DND-41 (cell line): Measurements from ENCODE around the gene GDNF.
A peak's percentile ranks its signal among the peaks of the same experiment; 100 is the strongest.

ENCODE experiments used
- ATAC-seq: fragments of 200-7000 bp; cut with Tn5 transposase; 3 replicates; pipeline ENCODE4 v1.9.1; 2021; ENCODE audit warnings: low read depth; ENCODE audit not compliant: insufficient read depth
- DNase-seq: peaks from one replicate; pipeline ENCODE4 v3.0.0-alpha.2; 2020
- H2AFZ ChIP-seq: 2 replicates; pipeline ENCODE4 v1.6.0; 2012; ENCODE audit warnings: low read depth, low read length
- H3K27ac ChIP-seq: 2 replicates; pipeline ENCODE4 v1.5.1; 2012; ENCODE audit warnings: low read length, inconsistent platforms
- H3K27me3 ChIP-seq: fragments of 200-600 bp; sonication (generic); 2 replicates; pipeline ENCODE4 v1.6.0; 2012; ENCODE audit warnings: low read length, mild to moderate bottlenecking, inconsistent platforms; ENCODE audit not compliant: insufficient read depth, poor library complexity
- H3K36me3 ChIP-seq: 2 replicates; pipeline ENCODE4 v1.5.1; 2012; ENCODE audit warnings: low read length, inconsistent platforms; ENCODE audit not compliant: insufficient read depth
- H3K4me1 ChIP-seq: 2 replicates; pipeline ENCODE4 v1.5.1; 2012; ENCODE audit warnings: mild to moderate bottlenecking, low read length; ENCODE audit not compliant: insufficient read depth
- H3K4me2 ChIP-seq: 2 replicates; pipeline ENCODE4 v1.6.0; 2012; ENCODE audit warnings: mild to moderate bottlenecking, moderate library complexity, low read length, inconsistent platforms; ENCODE audit not compliant: insufficient read depth
- H3K4me3 ChIP-seq, 2 experiments: fragments of 200-600 bp in 1 of 2; shearing (Covaris generic) in 1 of 2; 2 replicates each; pipeline ENCODE4 v1.5.1; 2012 to 2016; ENCODE audit warnings: inconsistent platforms in 2 of 2, low read length in 2 of 2, mild to moderate bottlenecking in 2 of 2, low read depth in 1 of 2, moderate library complexity in 1 of 2
- H3K79me2 ChIP-seq: 2 replicates; pipeline ENCODE4 v1.6.0; 2012; ENCODE audit warnings: low read length, inconsistent platforms; ENCODE audit not compliant: insufficient read depth
- H3K9ac ChIP-seq: 2 replicates; pipeline ENCODE4 v1.6.0; 2012; ENCODE audit warnings: low read depth, mild to moderate bottlenecking, inconsistent platforms, low read length, moderate library complexity
- H3K9me3 ChIP-seq: 2 replicates; pipeline ENCODE4 v1.5.1; 2012; ENCODE audit warnings: low read length, moderate library complexity, mild to moderate bottlenecking, inconsistent platforms; ENCODE audit not compliant: insufficient read depth, severe bottlenecking
- H4K20me1 ChIP-seq: 2 replicates; pipeline ENCODE4 v1.6.0; 2012; ENCODE audit warnings: low read length; ENCODE audit not compliant: insufficient read depth
- CTCF ChIP-seq: IDR thresholded peaks from 2 replicates; pipeline ENCODE4 v1.5.1; 2012; ENCODE audit warnings: borderline replicate concordance, low read length, moderate library complexity, mild to moderate bottlenecking; ENCODE audit not compliant: poor library complexity, severe bottlenecking; ENCODE audit errors: extremely low read depth
- EZH2 ChIP-seq: IDR thresholded peaks from 3 replicates; pipeline ENCODE4 v1.6.1; 2012; ENCODE audit warnings: borderline replicate concordance, low read depth, mild to moderate bottlenecking, moderate library complexity, low read length, inconsistent platforms; ENCODE audit not compliant: severe bottlenecking

Gene GDNF

GRCh38 chr5:37776826-37777225 lies 63.0 kb downstream of the GDNF start:
- 0 out of 2 replicates have a peak overlapping the region, but pooled peaks have one; percentile 39 for H2AFZ ChIP-seq
- no peaks in the 10 kb centered on the region for H3K4me1 ChIP-seq
- no peak for ATAC-seq
- no peaks in the 10 kb centered on the region for H3K36me3 ChIP-seq
- TF ChIP-seq EZH2, result no peak
- no peak for TF ChIP-seq CTCF
- no peak for DNase-seq
- no peaks in the 10 kb centered on the region for H3K27me3 ChIP-seq
- no peak overlapping the region for H3K4me3 ChIP-seq
- H4K20me1 ChIP-seq, result no peaks in the 10 kb centered on the region
- no peak overlapping the region for H3K9ac ChIP-seq
- H3K9me3 ChIP-seq, result no peaks in the 10 kb centered on the region
- H3K4me2 ChIP-seq, result no peak overlapping the region
- H3K27ac ChIP-seq, result no peak overlapping the region
- no peaks in the 10 kb centered on the region for H3K79me2 ChIP-seq

- no peak; the same call in 2 of the 3 replicates for ATAC-seq
- no peaks in the 10 kb centered on the region for H3K9me3 ChIP-seq
These were observed 64.8 kb downstream of the GDNF start for GRCh38 chr5:37774912-37775483.

GRCh38 chr5:37773809-37774208 lies 66.0 kb downstream of the GDNF start:
- H3K9ac ChIP-seq, result no peak overlapping the region
- DNase-seq (no peak), ATAC-seq (no peak)
- TF ChIP-seq EZH2 (no peak), CTCF (no peak)
- no peaks in the 10 kb centered on the region for H4K20me1 ChIP-seq
- no peaks in the 10 kb centered on the region for H3K79me2 ChIP-seq
- no peak overlapping the region for H3K27ac ChIP-seq
- H3K9me3 ChIP-seq, result no peaks in the 10 kb centered on the region
- H2AFZ ChIP-seq, result no peak overlapping the region
- H3K27me3 ChIP-seq, result no peaks in the 10 kb centered on the region
- no peak overlapping the region for H3K4me3 ChIP-seq
- no peaks in the 10 kb centered on the region for H3K36me3 ChIP-seq
- no peak overlapping the region for H3K4me2 ChIP-seq
- no peaks in the 10 kb centered on the region for H3K4me1 ChIP-seq

More at GRCh38 chr5:37774912-37775483, 64.8 kb downstream of the GDNF start:
- Histone ChIP-seq H2AFZ (no peak overlapping the region), H3K4me1 (no peaks in the 10 kb centered on the region), H3K27me3 (no peaks in the 10 kb centered on the region), H4K20me1 (no peaks in the 10 kb centered on the region), H3K79me2 (no peaks in the 10 kb centered on the region), H3K4me2 (no peak overlapping the region), H3K27ac (no peak overlapping the region), H3K4me3 (no peak overlapping the region), H3K9ac (no peak overlapping the region), H3K36me3 (no peaks in the 10 kb centered on the region)
- TF ChIP-seq EZH2, result no peak
- TF ChIP-seq CTCF, result peak; percentile 98
- DNase-seq, result peak; percentile 65

GRCh38 chr5:37772255-37772654 lies 67.6 kb downstream of the GDNF start:
- ATAC-seq, result no peak
- no peak overlapping the region for H3K27ac ChIP-seq

More at GRCh38 chr5:37772255-37772654, 67.6 kb downstream of the GDNF start:
- Histone ChIP-seq H2AFZ (no peak overlapping the region), H3K9ac (no peak overlapping the region), H3K36me3 (no peaks in the 10 kb centered on the region), H3K4me3 (no peak overlapping the region), H3K4me1 (no peaks in the 10 kb centered on the region), H4K20me1 (no peaks in the 10 kb centered on the region), H3K9me3 (no peaks in the 10 kb centered on the region), H3K4me2 (no peak overlapping the region), H3K27me3 (no peaks in the 10 kb centered on the region), H3K79me2 (no peaks in the 10 kb centered on the region)
- TF ChIP-seq CTCF (no peak), EZH2 (no peak)
- DNase-seq, result no peak
